GM12864 (cell line): ENCODE data around the gene PALD1.

Experiments
- DNase-seq: peaks from one replicate; pipeline ENCODE4 v3.0.0-alpha.2; 2011; ENCODE audit warnings: low read depth
- H3K4me3 ChIP-seq: 2 replicates; pipeline ENCODE4 v1.5.1; 2011; ENCODE audit warnings: mild to moderate bottlenecking, low read depth, low read length, control low read depth
- CTCF ChIP-seq: IDR thresholded peaks from 2 replicates; pipeline ENCODE4 v1.5.1; 2011; ENCODE audit warnings: low read depth, mild to moderate bottlenecking, moderate library complexity, low read length, control low read depth, inconsistent platforms; ENCODE audit errors: missing control alignments

PALD1 gene

DNA sequence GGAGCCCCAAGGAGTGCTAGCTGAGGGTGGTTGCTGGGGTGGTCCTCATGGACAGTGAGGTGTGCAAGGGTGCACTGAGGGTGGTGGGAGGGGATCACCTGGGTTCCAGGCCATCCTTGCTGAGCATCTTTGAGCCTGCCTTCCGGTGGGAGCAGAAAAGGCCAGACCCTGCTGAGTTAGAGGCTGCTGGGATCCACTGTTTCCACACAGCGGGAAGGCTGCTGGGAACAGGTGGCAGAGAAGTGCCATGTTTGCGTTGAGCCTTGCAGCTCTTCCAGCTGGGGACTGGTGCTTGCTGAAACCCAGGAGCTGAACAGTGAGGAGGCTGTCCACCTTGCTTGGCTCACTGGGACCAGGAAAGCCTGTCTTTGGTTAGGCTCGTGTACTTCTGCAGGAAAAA, 89.0 kb downstream of the PALD1 start:
- DNase-seq: no peak
- H3K4me3 ChIP-seq: no peak overlapping the region
- no peak for TF ChIP-seq CTCF

GRCh38 chr10:70568113-70568512, 89.5 kb downstream of the PALD1 start:
- TF ChIP-seq CTCF: no peak
- H3K4me3 ChIP-seq: no peak overlapping the region
- no peak for DNase-seq

DNA sequence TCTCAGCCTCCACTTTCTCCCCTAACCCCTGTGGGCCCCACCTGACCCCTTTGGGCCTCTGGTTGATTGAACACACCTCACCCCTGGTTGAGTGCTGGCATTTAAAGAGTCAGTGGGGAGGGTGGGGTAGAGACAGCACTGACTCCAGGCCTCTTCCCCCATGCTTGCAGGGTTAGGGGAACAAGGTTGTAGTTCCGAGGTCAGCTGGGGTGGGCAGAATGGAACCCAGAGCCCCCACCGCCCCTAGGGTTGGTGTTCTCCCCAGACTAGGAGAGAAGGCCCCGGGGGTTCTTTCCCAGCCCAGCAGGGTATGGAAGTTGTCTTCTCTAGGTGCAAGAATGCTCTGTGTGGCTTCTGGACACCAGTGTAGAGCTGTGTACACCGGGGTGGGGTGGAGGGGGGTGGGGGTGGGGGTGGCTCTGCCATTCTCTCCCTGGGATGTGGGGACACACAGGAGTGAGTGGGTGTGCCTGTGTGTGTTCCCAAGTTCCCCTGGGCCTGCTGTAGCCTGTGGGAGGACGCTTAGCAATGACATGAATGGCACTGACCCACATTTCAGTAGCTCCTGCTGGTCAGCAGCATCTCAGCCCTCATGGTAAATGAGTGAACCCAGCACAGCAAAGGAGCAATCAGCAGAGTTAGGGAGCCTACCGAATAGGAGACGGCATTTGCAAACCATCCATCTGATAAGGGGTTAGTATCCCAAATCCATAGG, 90.4 kb downstream of the PALD1 start:
- no peak for TF ChIP-seq CTCF
- no peak overlapping the region for H3K4me3 ChIP-seq
- no peak for DNase-seq

GRCh38 chr10:70571236-70571635, 92.7 kb downstream of the PALD1 start:
- TF ChIP-seq CTCF: no peak
- no peak for DNase-seq
- H3K4me3 ChIP-seq: no peak overlapping the region

DNA sequence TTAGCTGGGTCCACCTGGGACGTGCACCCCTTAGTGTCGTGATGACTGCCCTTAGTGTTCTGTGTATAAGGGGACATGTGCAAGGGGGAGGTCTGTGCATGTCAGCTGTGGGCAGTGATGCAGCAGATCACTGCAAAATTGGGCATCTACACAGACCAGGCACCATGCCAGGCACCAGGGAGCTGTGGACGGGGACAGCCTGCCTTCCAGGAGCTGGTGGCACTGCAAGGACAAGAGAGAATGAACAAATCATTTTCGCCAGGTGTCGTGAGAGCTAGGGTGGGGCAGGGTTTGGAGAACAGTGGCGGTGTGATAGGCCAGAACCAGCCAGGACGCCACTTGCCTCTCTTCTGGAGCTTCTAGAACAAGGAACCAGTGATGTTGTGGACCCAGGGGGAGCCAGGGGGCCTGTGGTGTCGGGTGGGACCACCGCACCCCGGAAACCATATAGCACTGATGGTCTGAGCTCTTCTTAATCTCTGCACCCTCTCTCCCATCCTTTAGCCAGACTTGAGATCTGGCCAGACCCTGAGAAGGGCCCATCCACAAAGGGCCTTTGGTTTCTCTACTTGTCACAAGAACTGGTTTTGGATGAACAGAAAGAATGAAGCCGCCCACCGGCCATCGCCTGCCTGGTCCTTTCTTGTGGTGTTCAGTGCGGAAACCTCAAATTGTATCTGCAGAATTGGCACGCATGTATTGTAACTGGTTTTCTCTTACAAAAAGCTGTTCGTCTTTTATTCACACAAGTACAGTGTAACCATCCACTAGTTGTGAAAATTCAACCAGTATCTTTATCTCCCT, 93.3 kb downstream of the PALD1 start:
- TF ChIP-seq CTCF: no peak
- H3K4me3 ChIP-seq: no peak overlapping the region
- DNase-seq: no peak

DNA sequence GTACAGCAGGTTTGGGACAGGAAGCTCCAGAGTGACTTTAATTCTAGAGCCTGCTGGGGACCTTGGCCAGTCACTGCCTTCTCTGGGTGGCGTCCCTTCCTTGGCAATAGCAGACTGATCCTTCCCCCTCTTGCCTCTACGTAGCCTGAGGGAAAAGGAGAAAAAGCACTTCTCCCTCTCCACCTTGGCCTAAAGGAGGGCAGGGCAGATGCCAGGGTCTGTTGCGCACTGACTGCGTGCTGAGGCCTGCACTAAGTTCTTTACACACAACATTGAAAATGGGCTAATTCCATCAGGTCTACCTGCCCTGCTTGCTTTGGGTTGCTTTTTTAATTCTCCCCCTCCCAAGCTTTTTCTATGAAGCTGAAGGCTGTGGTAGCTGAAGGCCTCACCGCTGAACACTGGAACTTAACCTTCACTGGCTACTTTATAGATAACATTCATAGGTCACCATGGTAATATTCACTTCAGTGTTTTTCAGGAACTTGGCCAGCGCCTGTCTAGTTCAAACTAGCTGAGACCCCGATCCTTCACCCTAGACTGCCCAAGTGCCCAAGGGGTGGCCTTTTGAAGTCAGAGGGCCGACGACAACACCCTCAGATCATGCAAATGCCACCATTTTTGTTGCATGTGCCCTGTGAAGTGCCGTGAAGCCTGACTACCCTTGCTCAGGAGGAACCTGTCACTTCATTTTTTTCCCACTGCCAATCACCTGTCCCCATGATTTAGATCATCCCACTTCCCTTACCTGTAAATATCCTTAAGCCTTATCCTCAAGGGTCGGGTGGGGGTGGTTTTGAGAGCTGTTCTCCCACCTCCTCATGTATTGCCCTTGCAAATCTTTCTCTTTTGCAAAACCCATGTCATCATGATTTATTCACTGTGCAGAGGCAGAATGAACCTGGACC, 95.3 kb downstream of the PALD1 start:
- no peak for DNase-seq
- no peak for TF ChIP-seq CTCF
- no peak overlapping the region for H3K4me3 ChIP-seq
